HepG2 (cell line): ENCODE data around the gene ACADSB. TPM values are rescaled to one million over a fixed set of nuclear protein-coding genes. Genes with fewer than 3 reads are reported as not detected.

ENCODE experiments used
- DPF2 ChIP-seq: sonication (generic); formaldehyde crosslinking; IDR thresholded peaks from 2 replicates; pipeline ENCODE4 v1.4.0; 2020; ENCODE audit warnings: mild to moderate bottlenecking, low read depth, missing genetic modification reagents, borderline replicate concordance
- HOXA9 ChIP-seq: sonication (generic); formaldehyde crosslinking; IDR thresholded peaks from 2 replicates; pipeline ENCODE4 v1.8.1; 2022; ENCODE audit warnings: missing genetic modification reagents, mild to moderate bottlenecking, moderate library complexity, borderline replicate concordance
- KDM3A ChIP-seq: IDR thresholded peaks from 2 replicates; pipeline ENCODE4 v1.6.1; 2018; ENCODE audit warnings: low read depth, missing compliant biosample characterization
- PTBP1 ChIP-seq: fragments of 200-400 bp; formaldehyde crosslinking; IDR thresholded peaks from 2 replicates; pipeline ENCODE4 v1.6.1; 2018; ENCODE audit warnings: low read length, low read depth; ENCODE audit not compliant: poor library complexity, severe bottlenecking
- RBAK ChIP-seq: sonication (generic); formaldehyde crosslinking; IDR thresholded peaks from 2 replicates; pipeline ENCODE4 v1.5.1; 2020; ENCODE audit warnings: mild to moderate bottlenecking, missing genetic modification reagents
- RXRA ChIP-seq: sonication (generic); formaldehyde crosslinking; IDR thresholded peaks from 2 replicates; pipeline ENCODE4 v1.5.1; 2020; ENCODE audit warnings: missing genetic modification reagents
- SAP130 ChIP-seq: IDR thresholded peaks from 2 replicates; pipeline ENCODE4 v1.6.1; 2016; ENCODE audit warnings: low read depth
- SMARCE1 ChIP-seq: fragments of 450-650 bp; IDR thresholded peaks from 2 replicates; pipeline ENCODE4 v1.6.1; 2017; ENCODE audit warnings: borderline replicate concordance
- SOX5 ChIP-seq: IDR thresholded peaks from 2 replicates; pipeline ENCODE4 v1.6.1; 2016; ENCODE audit warnings: borderline replicate concordance
- WIZ ChIP-seq: sonication (generic); formaldehyde crosslinking; IDR thresholded peaks from 2 replicates; pipeline ENCODE4 v1.5.1; 2020; ENCODE audit warnings: mild to moderate bottlenecking, missing genetic modification reagents
- ZMAT3 ChIP-seq: sonication (generic); formaldehyde crosslinking; conservative IDR thresholded peaks from 2 replicates; pipeline ENCODE4 v1.7.0; 2021; ENCODE audit warnings: missing genetic modification reagents
- ZNF451 ChIP-seq: sonication (generic); formaldehyde crosslinking; IDR thresholded peaks from 2 replicates; pipeline ENCODE4 v1.5.0; 2020; ENCODE audit warnings: mild to moderate bottlenecking, missing genetic modification reagents
- ZNF543 ChIP-seq: sonication (generic); formaldehyde crosslinking; IDR thresholded peaks from 2 replicates; pipeline ENCODE4 v1.4.0; 2020; ENCODE audit warnings: mild to moderate bottlenecking, missing genetic modification reagents
- ZNF674 ChIP-seq: sonication (generic); formaldehyde crosslinking; IDR thresholded peaks from 2 replicates; pipeline ENCODE4 v1.5.0; 2020; ENCODE audit warnings: low read depth, mild to moderate bottlenecking, missing genetic modification reagents
- ZSCAN30 ChIP-seq: sonication (generic); formaldehyde crosslinking; IDR thresholded peaks from 2 replicates; pipeline ENCODE4 v1.5.0; 2020; ENCODE audit warnings: mild to moderate bottlenecking, missing genetic modification reagents
- polyA plus RNA-seq, 8 experiments: library from polyadenylated mRNA; depleted of rRNA in 3 of 8; stranded (reverse) in 7 of 8; unstranded in 1 of 8; fragments of >200 nt; fragmentation: Illumina TruSeq in 4 of 8; extraction: Trizol in 4 of 8; gene quantifications; 2 replicates each; pipeline versions ENCODE4 v1.2.1 to v1.2.3, GENCODE V29; 2011 to 2016; ENCODE audit warnings: low read depth in 4 of 8, missing spikeins in 1 of 8, mixed read lengths in 1 of 8; ENCODE audit not compliant: insufficient read depth in 1 of 8
- total RNA-seq, 5 experiments: library from RNA; depleted of rRNA; stranded (reverse); fragments of >200 nt; fragmentation: Illumina TruSeq; extraction: Trizol; gene quantifications; 2 replicates each; pipeline ENCODE4 v1.2.3, GENCODE V29; 2016; ENCODE audit warnings: low read depth in 1 of 5
- TF ChIP-seq, protein P1 (sequence below): sonication (generic); formaldehyde crosslinking; IDR thresholded peaks from 2 replicates; pipeline ENCODE4 v1.4.0; 2020; ENCODE audit warnings: mild to moderate bottlenecking, missing genetic modification reagents
- TF ChIP-seq, protein P2 (sequence below): sonication (generic); formaldehyde crosslinking; IDR thresholded peaks from 2 replicates; pipeline ENCODE4 v1.4.0; 2020; ENCODE audit warnings: missing genetic modification reagents
- TF ChIP-seq, protein P3 (sequence below): sonication (generic); formaldehyde crosslinking; IDR thresholded peaks from 2 replicates; pipeline ENCODE4 v1.4.0; 2020; ENCODE audit warnings: mild to moderate bottlenecking, missing genetic modification reagents
- TF ChIP-seq, protein P4 (sequence below): sonication (generic); formaldehyde crosslinking; IDR thresholded peaks from 2 replicates; pipeline ENCODE4 v1.4.0; 2020; ENCODE audit warnings: mild to moderate bottlenecking, missing genetic modification reagents, borderline replicate concordance
- TF ChIP-seq, protein P5 (sequence below): sonication (generic); formaldehyde crosslinking; IDR thresholded peaks from 2 replicates; pipeline ENCODE4 v1.8.0; 2022; ENCODE audit warnings: mild to moderate bottlenecking, missing genetic modification reagents, moderate library complexity

The ACADSB gene
- total and polyA plus RNA-seq, 2 of the 13 experiments (the other 11 are each of a cell fraction or from before 2014, with no cell fraction given) = 80.0 to 87.6 TPM

DNA sequence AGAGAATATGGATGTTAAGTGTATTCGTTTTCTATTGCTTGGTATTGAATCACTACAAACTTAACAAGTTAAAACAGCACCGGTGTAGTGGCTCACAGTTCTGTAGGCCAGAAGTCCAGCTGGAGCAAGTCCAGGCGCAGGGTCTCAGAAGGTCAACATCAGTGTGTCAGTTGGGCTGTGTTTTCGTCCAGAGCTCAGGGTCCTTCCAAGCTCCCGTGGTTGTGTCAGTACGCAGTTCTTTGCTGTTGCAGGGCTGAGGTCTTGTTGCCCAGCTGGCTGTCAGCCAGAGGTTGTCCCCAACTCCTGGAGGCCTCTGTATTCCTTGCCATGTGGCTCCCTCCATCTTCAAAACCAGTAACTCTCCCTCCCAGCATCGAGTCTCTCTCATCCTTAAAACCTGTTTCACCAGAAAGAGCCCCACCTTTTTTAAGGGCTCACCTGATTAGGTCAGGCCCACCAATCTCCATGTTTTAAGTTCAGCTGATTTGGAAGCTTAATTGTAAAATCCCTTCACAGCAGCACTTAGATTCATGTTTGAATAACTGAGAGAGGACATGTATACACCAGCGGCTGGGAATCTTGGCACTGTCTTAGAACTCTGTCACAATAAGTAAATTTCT lies 26.8 kb downstream of the ACADSB start (continued):
- TF ChIP-seq PTBP1 = no peak
- TF ChIP-seq ZNF451 (CRISPR knock-in tag) = no peak
- TF ChIP-seq KDM3A (CRISPR knock-in tag) = no peak
- no peak for TF ChIP-seq ZMAT3 (CRISPR knock-in tag)
- TF ChIP-seq, protein P1, sequence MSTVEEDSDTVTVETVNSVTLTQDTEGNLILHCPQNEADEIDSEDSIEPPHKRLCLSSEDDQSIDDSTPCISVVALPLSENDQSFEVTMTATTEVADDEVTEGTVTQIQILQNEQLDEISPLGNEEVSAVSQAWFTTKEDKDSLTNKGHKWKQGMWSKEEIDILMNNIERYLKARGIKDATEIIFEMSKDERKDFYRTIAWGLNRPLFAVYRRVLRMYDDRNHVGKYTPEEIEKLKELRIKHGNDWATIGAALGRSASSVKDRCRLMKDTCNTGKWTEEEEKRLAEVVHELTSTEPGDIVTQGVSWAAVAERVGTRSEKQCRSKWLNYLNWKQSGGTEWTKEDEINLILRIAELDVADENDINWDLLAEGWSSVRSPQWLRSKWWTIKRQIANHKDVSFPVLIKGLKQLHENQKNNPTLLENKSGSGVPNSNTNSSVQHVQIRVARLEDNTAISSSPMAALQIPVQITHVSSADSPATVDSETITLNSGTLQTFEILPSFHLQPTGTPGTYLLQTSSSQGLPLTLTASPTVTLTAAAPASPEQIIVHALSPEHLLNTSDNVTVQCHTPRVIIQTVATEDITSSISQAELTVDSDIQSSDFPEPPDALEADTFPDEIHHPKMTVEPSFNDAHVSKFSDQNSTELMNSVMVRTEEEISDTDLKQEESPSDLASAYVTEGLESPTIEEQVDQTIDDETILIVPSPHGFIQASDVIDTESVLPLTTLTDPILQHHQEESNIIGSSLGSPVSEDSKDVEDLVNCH (CRISPR knock-in tag) = no peak
- TF ChIP-seq, protein P2, sequence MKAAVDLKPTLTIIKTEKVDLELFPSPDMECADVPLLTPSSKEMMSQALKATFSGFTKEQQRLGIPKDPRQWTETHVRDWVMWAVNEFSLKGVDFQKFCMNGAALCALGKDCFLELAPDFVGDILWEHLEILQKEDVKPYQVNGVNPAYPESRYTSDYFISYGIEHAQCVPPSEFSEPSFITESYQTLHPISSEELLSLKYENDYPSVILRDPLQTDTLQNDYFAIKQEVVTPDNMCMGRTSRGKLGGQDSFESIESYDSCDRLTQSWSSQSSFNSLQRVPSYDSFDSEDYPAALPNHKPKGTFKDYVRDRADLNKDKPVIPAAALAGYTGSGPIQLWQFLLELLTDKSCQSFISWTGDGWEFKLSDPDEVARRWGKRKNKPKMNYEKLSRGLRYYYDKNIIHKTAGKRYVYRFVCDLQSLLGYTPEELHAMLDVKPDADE = no peak
- TF ChIP-seq ZNF543 (CRISPR knock-in tag) = no peak
- 0 out of 2 replicates have a peak, but pooled peaks have one; percentile 33 for TF ChIP-seq DPF2
- no peak for TF ChIP-seq SMARCE1
- TF ChIP-seq, protein P3, sequence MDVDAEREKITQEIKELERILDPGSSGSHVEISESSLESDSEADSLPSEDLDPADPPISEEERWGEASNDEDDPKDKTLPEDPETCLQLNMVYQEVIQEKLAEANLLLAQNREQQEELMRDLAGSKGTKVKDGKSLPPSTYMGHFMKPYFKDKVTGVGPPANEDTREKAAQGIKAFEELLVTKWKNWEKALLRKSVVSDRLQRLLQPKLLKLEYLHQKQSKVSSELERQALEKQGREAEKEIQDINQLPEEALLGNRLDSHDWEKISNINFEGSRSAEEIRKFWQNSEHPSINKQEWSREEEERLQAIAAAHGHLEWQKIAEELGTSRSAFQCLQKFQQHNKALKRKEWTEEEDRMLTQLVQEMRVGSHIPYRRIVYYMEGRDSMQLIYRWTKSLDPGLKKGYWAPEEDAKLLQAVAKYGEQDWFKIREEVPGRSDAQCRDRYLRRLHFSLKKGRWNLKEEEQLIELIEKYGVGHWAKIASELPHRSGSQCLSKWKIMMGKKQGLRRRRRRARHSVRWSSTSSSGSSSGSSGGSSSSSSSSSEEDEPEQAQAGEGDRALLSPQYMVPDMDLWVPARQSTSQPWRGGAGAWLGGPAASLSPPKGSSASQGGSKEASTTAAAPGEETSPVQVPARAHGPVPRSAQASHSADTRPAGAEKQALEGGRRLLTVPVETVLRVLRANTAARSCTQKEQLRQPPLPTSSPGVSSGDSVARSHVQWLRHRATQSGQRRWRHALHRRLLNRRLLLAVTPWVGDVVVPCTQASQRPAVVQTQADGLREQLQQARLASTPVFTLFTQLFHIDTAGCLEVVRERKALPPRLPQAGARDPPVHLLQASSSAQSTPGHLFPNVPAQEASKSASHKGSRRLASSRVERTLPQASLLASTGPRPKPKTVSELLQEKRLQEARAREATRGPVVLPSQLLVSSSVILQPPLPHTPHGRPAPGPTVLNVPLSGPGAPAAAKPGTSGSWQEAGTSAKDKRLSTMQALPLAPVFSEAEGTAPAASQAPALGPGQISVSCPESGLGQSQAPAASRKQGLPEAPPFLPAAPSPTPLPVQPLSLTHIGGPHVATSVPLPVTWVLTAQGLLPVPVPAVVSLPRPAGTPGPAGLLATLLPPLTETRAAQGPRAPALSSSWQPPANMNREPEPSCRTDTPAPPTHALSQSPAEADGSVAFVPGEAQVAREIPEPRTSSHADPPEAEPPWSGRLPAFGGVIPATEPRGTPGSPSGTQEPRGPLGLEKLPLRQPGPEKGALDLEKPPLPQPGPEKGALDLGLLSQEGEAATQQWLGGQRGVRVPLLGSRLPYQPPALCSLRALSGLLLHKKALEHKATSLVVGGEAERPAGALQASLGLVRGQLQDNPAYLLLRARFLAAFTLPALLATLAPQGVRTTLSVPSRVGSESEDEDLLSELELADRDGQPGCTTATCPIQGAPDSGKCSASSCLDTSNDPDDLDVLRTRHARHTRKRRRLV = no peak
- peak; percentile 85 for TF ChIP-seq SAP130
- no peak for TF ChIP-seq HOXA9 (CRISPR knock-in tag)
- TF ChIP-seq WIZ = no peak
- TF ChIP-seq, protein P4, sequence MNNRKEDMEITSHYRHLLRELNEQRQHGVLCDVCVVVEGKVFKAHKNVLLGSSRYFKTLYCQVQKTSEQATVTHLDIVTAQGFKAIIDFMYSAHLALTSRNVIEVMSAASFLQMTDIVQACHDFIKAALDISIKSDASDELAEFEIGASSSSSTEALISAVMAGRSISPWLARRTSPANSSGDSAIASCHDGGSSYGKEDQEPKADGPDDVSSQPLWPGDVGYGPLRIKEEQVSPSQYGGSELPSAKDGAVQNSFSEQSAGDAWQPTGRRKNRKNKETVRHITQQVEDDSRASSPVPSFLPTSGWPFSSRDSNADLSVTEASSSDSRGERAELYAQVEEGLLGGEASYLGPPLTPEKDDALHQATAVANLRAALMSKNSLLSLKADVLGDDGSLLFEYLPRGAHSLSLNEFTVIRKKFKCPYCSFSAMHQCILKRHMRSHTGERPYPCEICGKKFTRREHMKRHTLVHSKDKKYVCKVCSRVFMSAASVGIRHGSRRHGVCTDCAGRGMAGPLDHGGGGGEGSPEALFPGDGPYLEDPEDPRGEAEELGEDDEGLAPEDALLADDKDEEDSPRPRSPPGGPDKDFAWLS = no peak
- TF ChIP-seq RBAK (CRISPR knock-in tag) = no peak
- TF ChIP-seq ZSCAN30 = no peak
- TF ChIP-seq SOX5 (CRISPR knock-in tag) = no peak; the same call in 1 of the 2 replicates
- no peak for TF ChIP-seq ZNF674 (CRISPR knock-in tag)
- peak; percentile 64; the same call in 1 of the 2 replicates for TF ChIP-seq RXRA
- TF ChIP-seq, protein P5, sequence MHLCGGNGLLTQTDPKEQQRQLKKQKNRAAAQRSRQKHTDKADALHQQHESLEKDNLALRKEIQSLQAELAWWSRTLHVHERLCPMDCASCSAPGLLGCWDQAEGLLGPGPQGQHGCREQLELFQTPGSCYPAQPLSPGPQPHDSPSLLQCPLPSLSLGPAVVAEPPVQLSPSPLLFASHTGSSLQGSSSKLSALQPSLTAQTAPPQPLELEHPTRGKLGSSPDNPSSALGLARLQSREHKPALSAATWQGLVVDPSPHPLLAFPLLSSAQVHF (CRISPR knock-in tag) = no peak
